GM20000 (cell line): ENCODE measurements around the gene NANOS2.

Experiments used
- DNase-seq: peaks from one replicate; pipeline ENCODE4 v3.0.0; 2012; ENCODE audit warnings: low spot score
- TF ChIP-seq, protein P1 (sequence below): IDR thresholded peaks from 2 replicates; pipeline ENCODE4 v1.5.1; 2012; ENCODE audit warnings: mild to moderate bottlenecking, control low read depth; ENCODE audit errors: extremely low read depth, missing control alignments

NANOS2 gene

DNA sequence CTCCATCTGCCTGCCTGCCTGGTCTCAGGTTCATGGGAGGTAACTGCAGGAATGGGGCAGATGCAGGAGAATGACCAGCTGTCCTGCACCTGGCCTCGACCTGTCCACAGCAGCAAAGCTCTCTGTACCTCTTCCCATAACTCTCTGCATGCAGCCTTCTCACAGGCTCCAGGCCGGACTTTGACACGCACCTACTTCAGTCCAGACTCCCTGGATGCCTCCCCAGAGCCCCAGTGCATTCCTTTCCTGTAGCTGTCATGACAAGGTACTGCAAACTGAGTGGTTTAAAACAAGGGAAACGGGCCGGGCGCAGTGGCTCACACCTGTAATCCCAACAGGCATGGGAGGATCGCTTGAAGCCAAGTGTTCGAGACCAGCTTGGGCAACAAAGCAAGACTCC is 3.3 kb downstream of the NANOS2 start:
- no peak for DNase-seq

DNA sequence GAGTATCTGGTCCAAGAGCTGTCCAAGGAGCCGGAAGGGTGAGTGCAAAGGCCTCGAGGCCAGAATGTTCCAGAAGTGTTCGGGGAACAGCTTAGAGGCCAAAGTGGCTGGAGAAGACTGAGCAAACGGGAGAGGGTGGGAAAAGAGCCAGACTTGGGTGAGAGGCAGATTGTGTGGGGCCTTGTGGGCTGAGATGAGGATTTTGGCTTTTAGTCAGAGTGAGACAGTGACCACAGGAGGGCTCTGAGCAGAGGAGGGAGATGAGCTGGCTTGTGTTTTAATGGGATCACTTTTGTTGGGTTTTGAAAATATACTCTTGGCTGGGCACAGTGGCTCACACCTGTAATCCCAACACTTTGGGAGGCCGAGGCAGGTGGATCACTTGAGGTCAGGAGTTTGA is 5.6 kb downstream of the NANOS2 start:
- DNase-seq = no peak
- TF ChIP-seq, protein P1, sequence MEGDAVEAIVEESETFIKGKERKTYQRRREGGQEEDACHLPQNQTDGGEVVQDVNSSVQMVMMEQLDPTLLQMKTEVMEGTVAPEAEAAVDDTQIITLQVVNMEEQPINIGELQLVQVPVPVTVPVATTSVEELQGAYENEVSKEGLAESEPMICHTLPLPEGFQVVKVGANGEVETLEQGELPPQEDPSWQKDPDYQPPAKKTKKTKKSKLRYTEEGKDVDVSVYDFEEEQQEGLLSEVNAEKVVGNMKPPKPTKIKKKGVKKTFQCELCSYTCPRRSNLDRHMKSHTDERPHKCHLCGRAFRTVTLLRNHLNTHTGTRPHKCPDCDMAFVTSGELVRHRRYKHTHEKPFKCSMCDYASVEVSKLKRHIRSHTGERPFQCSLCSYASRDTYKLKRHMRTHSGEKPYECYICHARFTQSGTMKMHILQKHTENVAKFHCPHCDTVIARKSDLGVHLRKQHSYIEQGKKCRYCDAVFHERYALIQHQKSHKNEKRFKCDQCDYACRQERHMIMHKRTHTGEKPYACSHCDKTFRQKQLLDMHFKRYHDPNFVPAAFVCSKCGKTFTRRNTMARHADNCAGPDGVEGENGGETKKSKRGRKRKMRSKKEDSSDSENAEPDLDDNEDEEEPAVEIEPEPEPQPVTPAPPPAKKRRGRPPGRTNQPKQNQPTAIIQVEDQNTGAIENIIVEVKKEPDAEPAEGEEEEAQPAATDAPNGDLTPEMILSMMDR = no peak

More for the DNA sequence above, 3.3 kb downstream of the NANOS2 start:
- TF ChIP-seq, protein P1 = no peak

DNA sequence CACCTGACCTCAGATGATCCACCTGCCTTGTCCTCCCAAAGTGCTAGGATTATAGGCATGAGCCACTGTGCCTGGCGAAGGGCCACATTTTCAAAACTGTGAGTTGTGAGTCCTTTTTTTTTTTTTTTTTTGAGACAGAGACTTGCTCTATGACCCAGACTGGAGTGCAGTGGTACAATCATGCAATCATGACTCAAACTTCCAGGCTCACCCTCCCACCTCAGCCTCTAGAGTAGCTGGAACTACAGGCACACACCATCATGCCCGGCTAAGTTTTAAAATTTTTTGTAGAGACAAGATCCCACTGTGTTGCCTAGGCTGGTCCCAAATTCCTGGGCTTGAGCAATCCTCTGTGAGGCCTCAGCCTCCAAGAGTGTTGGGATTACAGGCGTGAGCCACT is 8.4 kb downstream of the NANOS2 start:
- TF ChIP-seq, protein P1 = no peak
- DNase-seq = no peak

DNA sequence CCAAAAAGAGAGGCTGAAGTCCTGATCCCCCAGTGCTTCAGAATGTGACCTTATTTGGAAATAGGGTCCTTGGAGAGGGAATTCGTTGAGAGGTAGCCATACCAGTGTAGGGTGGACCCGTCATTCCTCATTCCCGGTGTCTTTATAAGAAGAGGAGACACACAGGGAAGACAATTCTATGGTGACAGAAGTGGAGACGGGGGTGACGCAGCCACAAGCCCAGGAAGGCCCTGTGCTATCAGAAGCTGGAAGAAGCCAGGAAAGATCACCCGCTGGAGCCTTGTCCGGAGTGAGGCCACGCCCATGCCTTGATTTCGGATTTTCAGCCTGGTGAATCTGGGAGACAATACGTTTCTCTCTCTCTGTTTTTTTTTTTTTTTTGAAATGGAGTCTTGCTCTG is 9.6 kb downstream of the NANOS2 start:
- TF ChIP-seq, protein P1 = no peak
- DNase-seq = no peak

DNA sequence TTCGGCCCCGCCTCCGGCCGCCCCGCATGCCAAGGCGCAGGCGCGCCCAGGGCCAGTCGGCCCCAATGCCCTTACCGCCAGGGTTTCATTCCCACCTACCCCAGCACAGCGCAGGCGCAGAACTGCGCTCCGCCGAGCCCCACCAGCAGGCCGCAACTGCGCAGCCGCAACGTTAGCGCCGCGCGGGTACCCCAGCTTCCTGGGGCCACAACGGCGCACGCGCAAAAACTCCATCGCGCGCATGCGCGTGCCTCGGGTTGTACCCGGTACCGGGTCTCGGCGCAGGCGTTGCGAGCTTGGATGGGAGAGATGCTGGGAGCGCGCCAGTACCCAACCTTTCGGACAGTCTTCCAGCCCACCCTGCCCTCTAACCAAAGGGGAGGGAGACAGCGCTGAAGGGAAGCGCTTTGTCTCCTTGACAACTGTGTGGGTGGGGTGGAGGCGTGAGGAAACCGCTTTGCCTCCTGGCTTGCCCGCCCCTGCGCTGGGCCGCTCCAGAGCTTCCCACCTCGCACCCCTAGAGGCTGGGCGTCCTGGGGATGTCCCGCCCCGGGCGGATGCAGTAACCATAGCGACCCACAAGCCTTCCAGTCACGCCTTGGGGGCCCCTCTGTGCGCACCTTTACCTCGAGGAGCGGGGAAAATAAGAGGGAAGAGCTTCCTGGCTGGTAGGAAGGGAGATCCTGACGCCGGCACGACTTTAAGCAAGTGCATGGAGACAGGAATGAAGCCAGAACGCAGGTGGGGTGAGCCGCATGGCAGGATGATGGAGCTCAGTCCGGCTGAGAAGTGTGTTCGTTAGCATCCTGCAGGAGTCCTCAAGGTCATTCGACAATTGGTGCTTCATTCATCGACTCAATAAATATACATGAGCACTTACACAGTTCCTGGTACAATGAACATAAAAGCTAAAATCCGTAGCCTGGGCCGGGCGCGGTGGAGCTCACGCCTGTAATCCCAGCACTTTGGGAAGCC is 11.6 kb downstream of the NANOS2 start:
- TF ChIP-seq, protein P1 = no peak
- peak; percentile 100 for DNase-seq

DNA sequence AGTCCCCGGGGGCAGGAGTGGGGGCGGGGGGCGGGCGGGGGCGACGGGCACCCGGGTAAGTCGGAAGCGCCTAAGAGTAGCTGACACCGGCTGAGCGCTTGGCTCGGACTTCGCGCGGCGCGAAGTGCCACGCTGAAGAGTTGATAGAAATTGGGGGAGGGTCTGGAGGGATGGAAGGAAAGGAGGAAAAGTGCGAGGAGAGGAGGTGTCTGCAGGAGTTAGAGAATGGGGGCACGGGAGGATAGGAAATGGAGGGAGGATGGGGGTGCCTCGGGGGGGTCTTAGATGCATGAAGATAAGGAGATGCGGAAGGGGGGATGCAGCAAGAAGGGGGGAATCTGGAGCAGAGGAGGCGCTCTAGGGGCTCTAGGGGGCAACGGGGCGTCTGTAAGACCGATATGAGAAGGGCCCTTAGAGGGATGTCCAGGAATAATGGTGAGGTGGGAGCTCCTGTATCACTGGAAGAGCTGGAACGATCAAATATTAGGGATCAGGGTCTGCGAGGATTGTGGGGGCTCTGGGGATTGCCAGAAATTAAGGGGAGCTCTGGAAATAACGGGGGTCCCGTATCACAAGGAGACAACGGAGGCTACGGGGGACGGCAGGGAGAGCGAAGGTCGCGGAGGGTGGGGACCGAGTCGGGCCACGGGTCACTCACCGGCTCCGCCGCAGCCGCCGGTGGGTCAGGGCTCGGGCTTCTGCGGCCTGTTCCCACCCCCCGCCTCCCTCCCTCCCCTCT is 12.5 kb downstream of the NANOS2 start, which contains the start of gene MYPOP:
Gene MYPOP (minus strand): TSS at position 702 of the 739 bp plus-strand sequence. CDS start 840 bp downstream, outside the sequence.
- TF ChIP-seq, protein P1 = no peak
- DNase-seq = peak; percentile 58
